Neural progenitor cell (in vitro differentiated cells): ENCODE data around the gene SLC16A9. TPM values are rescaled to one million over a fixed set of nuclear protein-coding genes. Genes with fewer than 3 reads are reported as not detected.
A peak's percentile ranks its signal among the peaks of the same experiment; 100 is the strongest.

Experiments
- DNase-seq: peaks from one replicate; pipeline ENCODE4 v3.0.0-alpha.2; 2016; ENCODE audit warnings: low spot score
- H2AFZ ChIP-seq: fragments of 200-600 bp; sonication (generic); replicated peaks from 2 replicates; pipeline ENCODE4 v1.6.1; 2016; ENCODE audit warnings: antibody characterized with exemption
- H3F3A ChIP-seq: fragments of 200-600 bp; sonication (generic); 2 replicates; pipeline ENCODE4 v1.6.1; 2016; ENCODE audit warnings: antibody characterized with exemption, low read depth
- H3K27ac ChIP-seq: fragments of 200-600 bp; sonication (generic); 2 replicates; pipeline ENCODE4 v1.5.1; 2016; ENCODE audit warnings: mild to moderate bottlenecking
- H3K27me3 ChIP-seq: fragments of 200-600 bp; sonication (generic); 2 replicates; pipeline ENCODE4 v1.6.1; 2016; ENCODE audit warnings: mild to moderate bottlenecking, moderate library complexity
- H3K36me3 ChIP-seq: fragments of 200-600 bp; sonication (generic); 2 replicates; pipeline ENCODE4 v1.5.1; 2016
- H3K4me1 ChIP-seq: fragments of 200-600 bp; sonication (generic); 2 replicates; pipeline ENCODE4 v1.6.1; 2016; ENCODE audit warnings: mixed run types
- H3K4me2 ChIP-seq: fragments of 200-600 bp; sonication (generic); 2 replicates; pipeline ENCODE4 v1.6.1; 2016
- H3K4me3 ChIP-seq: fragments of 200-600 bp; sonication (generic); 2 replicates; pipeline ENCODE4 v1.5.1; 2016
- H3K79me2 ChIP-seq: fragments of 200-600 bp; sonication (generic); 2 replicates; pipeline ENCODE4 v1.6.1; 2016; ENCODE audit warnings: low read depth
- H3K9ac ChIP-seq: fragments of 200-600 bp; sonication (generic); 2 replicates; pipeline ENCODE4 v1.6.1; 2016
- H3K9me3 ChIP-seq: fragments of 200-600 bp; sonication (generic); 2 replicates; pipeline ENCODE4 v1.5.1; 2016; ENCODE audit warnings: low read depth
- H4K20me1 ChIP-seq: fragments of 200-600 bp; sonication (generic); 2 replicates; pipeline ENCODE4 v1.6.1; 2016; ENCODE audit warnings: low read depth
- H3K27ac Mint-ChIP-seq: 3 replicates; pipeline ENCODE4 v1.8.0; 2021; ENCODE audit warnings: mixed read lengths
- H3K27me3 Mint-ChIP-seq: 2 replicates; pipeline ENCODE4 v1.8.0; 2022; ENCODE audit warnings: low read depth, mild to moderate bottlenecking, inconsistent platforms, moderate library complexity, mixed read lengths; ENCODE audit not compliant: insufficient read depth
- H3K36me3 Mint-ChIP-seq: 3 replicates; pipeline ENCODE4 v1.8.0; 2021; ENCODE audit warnings: mixed read lengths
- H3K4me1 Mint-ChIP-seq: 3 replicates; pipeline ENCODE4 v1.8.0; 2021; ENCODE audit warnings: mixed read lengths
- H3K4me3 Mint-ChIP-seq: 3 replicates; pipeline ENCODE4 v1.8.0; 2021; ENCODE audit warnings: mild to moderate bottlenecking, moderate library complexity, mixed read lengths
- H3K9me3 Mint-ChIP-seq: 3 replicates; pipeline ENCODE4 v1.8.0; 2020; ENCODE audit warnings: mixed read lengths
- EZH2 ChIP-seq: fragments of 200-600 bp; sonication (generic); IDR thresholded peaks from 2 replicates; pipeline ENCODE4 v1.6.1; 2017; ENCODE audit warnings: antibody characterized with exemption, mild to moderate bottlenecking, moderate library complexity
- EZH2phosphoT487 ChIP-seq: fragments of 200-600 bp; sonication (generic); IDR thresholded peaks from 2 replicates; pipeline ENCODE4 v1.6.1; 2017; ENCODE audit warnings: antibody characterized with exemption
- total RNA-seq: library from RNA; depleted of rRNA; stranded (reverse); fragments of >200 nt; gene quantifications from 2 replicates; pipeline ENCODE4 v1.2.3, GENCODE V29; 2015; ENCODE audit warnings: low replicate concordance
- TF ChIP-seq, protein P1 (sequence below): fragments of 200-600 bp; sonication (generic); IDR thresholded peaks from 2 replicates; pipeline ENCODE4 v1.5.1; 2017; ENCODE audit warnings: antibody characterized with exemption, mild to moderate bottlenecking

Gene SLC16A9
- total RNA-seq, 1 donor from 2014 or later = 48.5 TPM

DNA sequence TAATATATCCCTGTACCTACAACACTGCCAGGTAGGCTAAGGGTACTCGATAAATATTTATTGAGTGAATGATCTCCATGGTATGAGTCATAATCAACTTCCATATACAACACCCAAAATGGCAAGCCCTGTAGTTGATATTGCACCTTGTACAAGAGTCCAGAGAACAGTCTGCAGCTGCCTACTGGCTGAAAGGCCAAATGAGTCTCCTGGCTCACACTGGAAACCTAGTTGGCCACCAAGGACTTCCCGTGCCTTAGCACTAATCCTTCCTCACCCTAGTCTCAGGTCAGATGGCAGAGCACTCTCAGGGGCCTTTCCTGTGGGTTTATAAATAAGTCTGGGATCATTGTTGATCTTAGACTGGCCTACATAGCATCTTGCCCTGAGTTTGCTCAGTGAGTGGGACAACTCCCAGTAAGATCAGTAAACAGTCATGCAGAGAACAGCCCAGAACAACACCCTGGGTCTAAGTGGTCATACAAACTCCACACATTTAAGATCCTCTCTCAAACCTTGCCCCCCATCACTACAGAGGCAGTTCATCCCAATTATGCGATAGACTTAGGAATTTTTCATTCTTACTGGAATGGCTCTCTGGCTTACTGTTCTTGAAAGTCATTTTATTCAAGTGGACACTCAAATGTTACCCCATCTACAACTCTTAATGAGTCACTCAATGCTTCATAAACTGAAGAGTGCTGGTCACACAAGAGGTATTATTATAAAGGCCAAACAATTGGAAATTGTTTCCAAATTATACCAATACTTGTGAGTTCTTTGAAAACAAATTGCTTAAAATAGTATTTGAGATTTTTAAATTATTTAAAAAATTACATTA lies 14.7 kb upstream of the SLC16A9 start:
- Histone ChIP-seq H3K79me2 (no peaks in the 10 kb centered on the region), H4K20me1 (no peaks in the 10 kb centered on the region), H3K27me3 (no peaks in the 10 kb centered on the region), H3K27ac (no peak overlapping the region), H3K9ac (no peak overlapping the region), H2AFZ (no peak overlapping the region), H3K36me3 (no peaks in the 10 kb centered on the region), H3K4me3 (no peak overlapping the region), H3K9me3 (no peaks in the 10 kb centered on the region), H3K4me1 (no peaks in the 10 kb centered on the region), H3K4me2 (no peak overlapping the region), H3F3A (no peaks in the 10 kb centered on the region)
- Mint-ChIP-seq H3K9me3 (no peaks in the 10 kb centered on the region), H3K4me3 (no peak overlapping the region), H3K27me3 (no peaks in the 10 kb centered on the region), H3K4me1 (no peaks in the 10 kb centered on the region), H3K36me3 (no peaks in the 10 kb centered on the region), H3K27ac (no peak overlapping the region)
- DNase-seq = no peak
- TF ChIP-seq, protein P1, sequence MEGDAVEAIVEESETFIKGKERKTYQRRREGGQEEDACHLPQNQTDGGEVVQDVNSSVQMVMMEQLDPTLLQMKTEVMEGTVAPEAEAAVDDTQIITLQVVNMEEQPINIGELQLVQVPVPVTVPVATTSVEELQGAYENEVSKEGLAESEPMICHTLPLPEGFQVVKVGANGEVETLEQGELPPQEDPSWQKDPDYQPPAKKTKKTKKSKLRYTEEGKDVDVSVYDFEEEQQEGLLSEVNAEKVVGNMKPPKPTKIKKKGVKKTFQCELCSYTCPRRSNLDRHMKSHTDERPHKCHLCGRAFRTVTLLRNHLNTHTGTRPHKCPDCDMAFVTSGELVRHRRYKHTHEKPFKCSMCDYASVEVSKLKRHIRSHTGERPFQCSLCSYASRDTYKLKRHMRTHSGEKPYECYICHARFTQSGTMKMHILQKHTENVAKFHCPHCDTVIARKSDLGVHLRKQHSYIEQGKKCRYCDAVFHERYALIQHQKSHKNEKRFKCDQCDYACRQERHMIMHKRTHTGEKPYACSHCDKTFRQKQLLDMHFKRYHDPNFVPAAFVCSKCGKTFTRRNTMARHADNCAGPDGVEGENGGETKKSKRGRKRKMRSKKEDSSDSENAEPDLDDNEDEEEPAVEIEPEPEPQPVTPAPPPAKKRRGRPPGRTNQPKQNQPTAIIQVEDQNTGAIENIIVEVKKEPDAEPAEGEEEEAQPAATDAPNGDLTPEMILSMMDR = no peak
- TF ChIP-seq EZH2 (no peak), EZH2phosphoT487 (no peak)

DNA sequence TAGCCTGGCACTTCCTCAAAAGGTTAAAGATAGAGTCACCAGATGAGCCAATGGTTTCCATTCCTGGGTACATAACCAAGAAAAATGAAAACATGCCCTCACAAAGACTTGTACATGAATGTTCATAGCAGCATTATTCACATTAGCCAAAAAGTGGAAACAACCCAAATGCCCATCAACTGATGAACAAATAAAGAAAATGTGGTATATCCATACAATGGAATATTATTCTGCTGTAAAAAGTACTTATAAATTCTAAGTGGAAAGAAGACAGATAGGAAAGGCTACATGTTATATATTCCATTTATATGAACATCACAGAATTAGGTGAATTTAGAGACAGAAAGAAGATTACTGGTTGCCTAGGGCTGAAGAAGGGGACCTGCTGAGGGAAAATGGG lies 10.7 kb upstream of the SLC16A9 start:
- Histone ChIP-seq H3K9ac (no peak overlapping the region), H3F3A (no peaks in the 10 kb centered on the region), H3K27ac (no peak overlapping the region), H3K36me3 (no peaks in the 10 kb centered on the region), H3K4me1 (no peaks in the 10 kb centered on the region), H2AFZ (no peak overlapping the region), H3K4me3 (no peak overlapping the region), H3K27me3 (no peaks in the 10 kb centered on the region), H4K20me1 (no peaks in the 10 kb centered on the region), H3K79me2 (no peaks in the 10 kb centered on the region), H3K4me2 (no peak overlapping the region), H3K9me3 (no peaks in the 10 kb centered on the region)
- Mint-ChIP-seq H3K36me3 (no peaks in the 10 kb centered on the region), H3K9me3 (no peaks in the 10 kb centered on the region), H3K4me1 (no peaks in the 10 kb centered on the region), H3K4me3 (no peak overlapping the region), H3K27me3 (no peaks in the 10 kb centered on the region), H3K27ac (no peak overlapping the region)
- TF ChIP-seq EZH2 (no peak), EZH2phosphoT487 (no peak)
- TF ChIP-seq, protein P1 = no peak
- no peak for DNase-seq

GRCh38 chr10:59719374-59719773 lies 9.7 kb upstream of the SLC16A9 start:
- no peak for DNase-seq
- Histone ChIP-seq H3K4me1 (no peaks in the 10 kb centered on the region), H3K4me2 (no peak overlapping the region), H2AFZ (no peak overlapping the region), H3K4me3 (no peak overlapping the region), H3K9me3 (no peaks in the 10 kb centered on the region), H3K27ac (no peak overlapping the region), H3K27me3 (no peaks in the 10 kb centered on the region), H3K79me2 (no peaks in the 10 kb centered on the region), H3K9ac (no peak overlapping the region), H4K20me1 (no peaks in the 10 kb centered on the region), H3F3A (no peaks in the 10 kb centered on the region), H3K36me3 (no peaks in the 10 kb centered on the region)
- H3K9me3 Mint-ChIP-seq = no peaks in the 10 kb centered on the region
- H3K27ac Mint-ChIP-seq = no peak overlapping the region
- H3K4me1 Mint-ChIP-seq = no peaks in the 10 kb centered on the region
- no peak overlapping the region for H3K4me3 Mint-ChIP-seq
- H3K36me3 Mint-ChIP-seq = no peaks in the 10 kb centered on the region
- H3K27me3 Mint-ChIP-seq = no peaks in the 10 kb centered on the region
- TF ChIP-seq, protein P1 = peak; percentile 27
- TF ChIP-seq EZH2phosphoT487 = no peak
